GM12875 (cell line): Measurements from ENCODE around the gene PIWIL1.

Source experiments
- H3K4me3 ChIP-seq: one replicate; pipeline ENCODE4 v1.5.1; 2011; ENCODE audit warnings: low read depth, low read length, control low read depth
- TF ChIP-seq, protein P1 (sequence below): IDR thresholded peaks from 2 replicates; pipeline ENCODE4 v1.5.1; 2011; ENCODE audit warnings: low read depth, mild to moderate bottlenecking, control low read depth, inconsistent platforms, low read length, moderate library complexity, borderline replicate concordance; ENCODE audit not compliant: insufficient read depth

PIWIL1 gene

DNA sequence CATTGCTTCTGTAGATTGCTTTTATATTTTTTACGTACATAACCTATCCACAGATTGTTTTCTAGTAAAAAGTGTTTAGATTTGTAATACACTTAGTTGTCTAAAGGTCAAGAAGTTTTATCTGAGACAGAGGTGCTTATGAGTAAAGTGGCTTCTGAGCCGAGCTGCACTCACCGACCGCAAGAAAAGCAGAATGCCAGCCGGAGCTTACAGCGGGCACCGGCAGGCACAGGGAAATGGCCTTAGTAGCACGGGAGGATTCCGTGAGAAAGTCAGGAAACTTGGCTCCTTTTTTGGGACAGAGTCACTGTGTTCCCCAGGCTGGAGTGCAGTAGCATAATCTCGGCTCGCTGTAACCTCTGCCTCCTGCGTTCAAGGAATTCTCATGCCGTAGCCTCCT lies 29.8 kb downstream of the PIWIL1 start:
- TF ChIP-seq, protein P1, sequence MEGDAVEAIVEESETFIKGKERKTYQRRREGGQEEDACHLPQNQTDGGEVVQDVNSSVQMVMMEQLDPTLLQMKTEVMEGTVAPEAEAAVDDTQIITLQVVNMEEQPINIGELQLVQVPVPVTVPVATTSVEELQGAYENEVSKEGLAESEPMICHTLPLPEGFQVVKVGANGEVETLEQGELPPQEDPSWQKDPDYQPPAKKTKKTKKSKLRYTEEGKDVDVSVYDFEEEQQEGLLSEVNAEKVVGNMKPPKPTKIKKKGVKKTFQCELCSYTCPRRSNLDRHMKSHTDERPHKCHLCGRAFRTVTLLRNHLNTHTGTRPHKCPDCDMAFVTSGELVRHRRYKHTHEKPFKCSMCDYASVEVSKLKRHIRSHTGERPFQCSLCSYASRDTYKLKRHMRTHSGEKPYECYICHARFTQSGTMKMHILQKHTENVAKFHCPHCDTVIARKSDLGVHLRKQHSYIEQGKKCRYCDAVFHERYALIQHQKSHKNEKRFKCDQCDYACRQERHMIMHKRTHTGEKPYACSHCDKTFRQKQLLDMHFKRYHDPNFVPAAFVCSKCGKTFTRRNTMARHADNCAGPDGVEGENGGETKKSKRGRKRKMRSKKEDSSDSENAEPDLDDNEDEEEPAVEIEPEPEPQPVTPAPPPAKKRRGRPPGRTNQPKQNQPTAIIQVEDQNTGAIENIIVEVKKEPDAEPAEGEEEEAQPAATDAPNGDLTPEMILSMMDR, result no peak
- H3K4me3 ChIP-seq, result no peak overlapping the region

DNA sequence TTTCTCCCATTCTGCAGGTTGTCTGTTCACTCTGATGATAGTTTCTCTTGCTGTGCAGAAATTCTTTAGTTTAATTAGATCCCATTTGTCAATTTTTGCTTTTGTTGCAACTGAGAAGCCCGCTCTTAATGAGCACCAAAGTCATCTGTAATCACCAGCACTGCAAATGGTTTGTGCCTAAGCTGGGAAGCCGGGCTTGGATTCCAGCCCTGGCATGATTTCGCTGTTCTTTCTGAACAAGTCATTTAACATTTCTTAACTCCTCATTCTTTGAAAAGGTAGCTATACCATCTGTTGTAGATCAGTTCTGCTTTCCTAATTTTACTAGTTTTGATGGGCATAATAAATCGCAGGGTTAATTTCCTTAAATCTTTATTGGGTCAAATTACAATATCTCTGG lies 32.1 kb downstream of the PIWIL1 start:
- no peak overlapping the region for H3K4me3 ChIP-seq
- TF ChIP-seq, protein P1, result no peak

DNA sequence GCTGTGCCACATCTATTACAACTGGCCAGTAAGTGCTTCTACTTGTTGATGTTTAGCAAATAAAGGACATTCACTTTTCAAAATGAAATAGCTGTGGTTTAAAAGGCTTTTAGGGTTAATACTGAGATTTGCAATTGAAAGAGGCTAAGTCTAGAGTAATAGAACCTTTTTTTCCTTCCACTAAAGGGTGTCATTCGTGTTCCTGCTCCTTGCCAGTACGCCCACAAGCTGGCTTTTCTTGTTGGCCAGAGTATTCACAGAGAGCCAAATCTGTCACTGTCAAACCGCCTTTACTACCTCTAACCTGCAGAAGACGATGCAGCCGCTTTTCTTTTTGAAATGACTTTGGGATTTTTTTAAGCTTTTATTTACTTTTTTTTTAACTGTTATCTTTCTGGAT lies 33.6 kb downstream of the PIWIL1 start:
- TF ChIP-seq, protein P1, result no peak

DNA sequence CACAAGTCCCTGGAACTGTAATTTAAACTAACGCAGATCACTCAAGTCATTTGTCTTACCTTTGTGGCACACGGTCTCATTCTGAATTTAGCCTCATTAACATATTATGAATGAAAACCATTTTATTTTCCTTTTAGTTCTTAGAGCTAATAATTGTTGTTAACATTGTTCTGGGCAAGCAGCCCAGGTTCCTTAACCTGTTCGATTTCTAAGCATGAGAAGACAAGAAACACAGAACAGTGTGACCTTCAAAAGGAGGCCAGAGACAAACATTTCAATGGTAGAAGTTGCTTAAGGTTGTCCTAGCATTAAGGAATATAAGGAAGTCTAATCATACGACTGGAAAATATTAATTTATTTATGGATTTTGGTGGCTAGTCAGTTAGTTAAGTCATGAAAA lies 35.2 kb downstream of the PIWIL1 start:
- H3K4me3 ChIP-seq, result no peak overlapping the region
- TF ChIP-seq, protein P1, result no peak

More for the DNA sequence above, 33.6 kb downstream of the PIWIL1 start:
- H3K4me3 ChIP-seq, result no peak overlapping the region

DNA sequence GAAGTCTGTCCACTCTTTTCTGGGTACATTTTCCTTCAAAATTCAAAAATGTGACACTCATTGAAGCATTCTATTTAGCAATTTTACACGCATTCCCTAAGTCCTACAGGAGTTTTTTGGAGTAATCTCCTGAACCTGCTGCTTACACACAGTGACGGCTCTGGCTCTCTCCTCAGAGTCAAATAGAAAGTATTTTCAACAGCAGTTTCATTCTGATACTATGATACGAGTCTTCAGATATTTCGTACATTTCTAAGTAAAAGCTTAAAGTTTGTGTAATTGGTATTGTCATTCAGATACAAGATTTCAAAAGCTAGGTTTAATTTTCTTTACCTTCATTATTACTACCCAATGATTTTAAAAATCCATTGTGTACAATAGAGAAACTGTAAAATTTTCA lies 36.4 kb downstream of the PIWIL1 start:
- H3K4me3 ChIP-seq, result no peak overlapping the region
- TF ChIP-seq, protein P1, result no peak

DNA sequence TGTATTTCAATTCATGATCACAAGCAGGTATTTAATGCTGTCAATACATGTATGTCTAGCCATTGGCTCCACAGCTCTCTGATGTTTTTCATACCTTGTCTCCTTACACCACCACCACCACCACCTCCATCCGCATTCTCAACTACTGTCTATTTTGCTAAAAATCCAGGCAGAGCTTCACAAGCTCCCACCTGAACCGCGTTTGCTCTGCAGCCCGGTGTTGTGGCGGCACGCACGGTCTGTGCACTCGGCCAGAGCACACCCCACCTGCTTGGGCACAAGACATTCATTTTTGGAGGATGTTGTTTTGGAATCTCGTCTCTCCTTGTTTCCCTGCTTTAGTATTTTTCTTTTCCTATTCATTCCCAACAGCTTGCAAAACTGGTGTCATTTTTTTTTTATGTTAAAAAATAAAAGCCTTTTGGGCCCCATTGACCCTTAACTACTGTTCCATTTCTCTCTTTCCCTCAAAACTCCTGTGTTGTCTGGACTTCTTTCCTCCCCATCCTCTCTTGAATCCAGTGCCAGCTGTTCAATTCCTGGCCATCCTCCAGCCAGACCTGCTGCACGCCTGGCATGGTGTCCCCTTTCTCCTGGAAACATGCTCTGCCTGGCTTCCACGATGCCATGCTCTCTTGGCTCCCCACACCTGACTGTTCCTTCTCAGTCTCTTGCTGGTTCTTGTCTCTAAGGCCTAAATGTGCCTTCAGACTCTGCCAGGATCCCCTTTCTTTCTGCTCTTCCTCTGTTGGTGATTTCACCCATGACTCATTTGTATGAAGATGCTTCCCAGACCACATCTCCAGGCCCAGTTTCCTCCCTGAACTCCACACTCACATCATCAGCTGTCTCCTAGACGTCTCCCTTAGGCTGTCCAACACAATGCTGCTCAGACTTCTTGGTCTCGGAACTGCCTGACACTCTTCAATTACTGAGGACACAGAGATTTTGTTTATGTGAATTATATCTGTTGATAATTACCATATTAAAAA lies 37.9 kb downstream of the PIWIL1 start:
- TF ChIP-seq, protein P1, result no peak

DNA sequence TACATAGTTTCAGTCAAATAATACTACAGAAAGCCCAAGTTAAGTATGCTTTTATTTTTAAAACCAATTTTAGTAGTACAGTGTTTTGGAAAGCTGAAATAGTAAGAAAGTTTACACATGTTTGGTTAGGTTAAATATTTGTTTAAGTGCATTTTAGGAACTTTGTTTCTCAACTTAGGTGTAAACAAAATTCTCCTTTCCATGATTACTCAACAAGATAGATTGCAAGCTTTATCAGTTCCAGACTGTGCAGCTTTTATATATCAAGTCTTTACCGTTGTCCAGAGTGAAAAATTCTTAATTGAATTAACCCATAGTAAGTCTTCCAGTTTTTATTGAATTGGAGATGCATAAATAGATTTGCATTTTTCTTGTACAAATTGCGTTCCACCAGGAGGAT lies 45.1 kb downstream of the PIWIL1 start:
- TF ChIP-seq, protein P1, result no peak
- no peak overlapping the region for H3K4me3 ChIP-seq

More for the DNA sequence above, 37.9 kb downstream of the PIWIL1 start:
- no peak overlapping the region for H3K4me3 ChIP-seq
